Fibroblast of skin of right quadriceps (primary cell): ENCODE measurements around the gene NPY.

Experiments used
- DNase-seq: peaks from one replicate; pipeline ENCODE4 v3.0.0-alpha.2; 2013

NPY gene

GRCh38 chr7:24316340-24316739 lies 32.4 kb downstream of the NPY start:
- no peak for DNase-seq

- DNase-seq: no peak
Observed at GRCh38 chr7:24318326-24318725, 34.3 kb downstream of the NPY start.

GRCh38 chr7:24319209-24319608 lies 35.2 kb downstream of the NPY start:
- no peak for DNase-seq

- DNase-seq: no peak
Observed at GRCh38 chr7:24323961-24324480, 40.0 kb downstream of the NPY start.

GRCh38 chr7:24325708-24326107 lies 41.7 kb downstream of the NPY start:
- no peak for DNase-seq

GRCh38 chr7:24328050-24328449 lies 44.1 kb downstream of the NPY start:
- no peak for DNase-seq

GRCh38 chr7:24328894-24329293 lies 44.9 kb downstream of the NPY start:
- no peak for DNase-seq

- DNase-seq: no peak
Observed at GRCh38 chr7:24334012-24334411, 50.0 kb downstream of the NPY start.

GRCh38 chr7:24334627-24335026 lies 50.6 kb downstream of the NPY start:
- no peak for DNase-seq

- DNase-seq: no peak
Observed at GRCh38 chr7:24336461-24336860, 52.5 kb downstream of the NPY start.

GRCh38 chr7:24337180-24337579 lies 53.2 kb downstream of the NPY start:
- no peak for DNase-seq

GRCh38 chr7:24339575-24339974 lies 55.6 kb downstream of the NPY start:
- no peak for DNase-seq

- no peak for DNase-seq
Observed at GRCh38 chr7:24340727-24341126, 56.7 kb downstream of the NPY start.
